Measurements from ENCODE around the gene NCCRP1.

- TF ChIP-seq GATA3 (IDR thresholded peaks at IDR 0.05; ENCODE audit: low read depth, low read length): no peak
- no peak for TF ChIP-seq GATA2 (IDR thresholded peaks at IDR 0.05; ENCODE audit: low read depth, low read length)
These were observed 18.3 kb upstream of the NCCRP1 start for GRCh38 chr19:39178296-39179006.

Data from SH-SY5Y (cell line).